ENCODE measurements around the gene GLP1R.

GLP1R gene

DNA sequence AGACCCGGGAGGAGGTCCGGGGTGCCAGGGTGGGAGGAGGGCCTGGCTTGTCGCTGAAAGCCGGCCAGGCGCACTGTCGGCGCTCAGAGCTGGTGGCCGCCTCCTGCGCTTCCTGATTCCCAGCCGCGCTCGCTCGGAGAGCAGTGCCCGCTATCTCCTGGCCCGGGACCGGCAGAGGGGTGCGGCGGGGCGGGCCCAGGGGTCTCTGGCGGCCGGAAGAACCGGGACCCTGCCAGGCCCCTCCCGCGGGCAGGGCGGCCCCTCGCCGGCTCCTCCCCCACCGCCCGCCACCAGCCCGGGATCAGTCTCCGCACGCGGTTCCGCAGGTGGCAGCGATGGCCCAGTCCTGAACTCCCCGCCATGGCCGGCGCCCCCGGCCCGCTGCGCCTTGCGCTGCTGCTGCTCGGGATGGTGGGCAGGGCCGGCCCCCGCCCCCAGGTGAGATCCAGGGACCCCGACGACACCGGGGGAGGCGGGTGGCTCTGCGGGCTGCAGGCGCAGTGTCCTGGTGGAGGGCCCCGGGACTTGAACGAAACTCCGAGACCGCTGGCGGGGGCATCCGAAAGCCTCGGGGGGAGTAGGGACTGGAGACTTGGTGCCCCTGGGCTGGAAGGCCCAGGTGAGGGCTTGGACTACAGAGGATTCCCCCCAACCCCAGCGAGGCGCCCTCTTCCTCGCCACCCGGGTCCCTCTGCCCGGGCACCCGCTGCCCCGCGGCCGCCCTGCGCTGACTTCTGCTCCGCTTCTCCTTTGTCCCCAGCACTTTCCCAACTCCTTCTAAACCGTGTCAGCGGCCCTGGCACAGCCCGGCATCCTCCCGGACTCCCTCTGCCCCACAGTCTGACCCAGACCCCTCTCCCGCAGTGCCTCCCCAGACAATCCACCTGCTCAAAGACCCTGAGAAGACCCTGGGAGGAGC, at the start of gene GLP1R:
Gene GLP1R, plus strand, starts transcription at position 301 of the 919 bp plus-strand sequence. Its CDS starts 60 bp downstream, at position 361.
- peak; percentile 67 for DNase-seq

DNA sequence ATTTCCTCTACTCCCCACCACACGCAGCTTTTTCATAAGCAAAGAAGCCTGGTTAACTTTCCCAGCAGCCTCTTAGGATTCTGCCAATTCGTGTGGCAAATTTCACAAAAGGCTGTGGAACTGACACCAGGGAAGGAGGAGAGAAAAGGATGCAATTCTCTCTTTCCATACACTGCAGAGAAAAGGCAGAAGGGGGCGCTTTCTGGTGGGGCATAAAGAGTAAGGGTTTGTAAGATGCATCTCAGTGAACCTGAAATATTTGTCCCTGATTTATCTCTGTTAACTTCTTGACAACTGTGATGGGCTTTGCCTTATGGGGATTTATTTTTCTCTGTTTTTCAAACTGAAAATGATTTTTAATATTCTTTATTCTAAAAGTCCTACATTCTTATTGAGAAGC, 45.5 kb upstream of the GLP1R start:
- DNase-seq: no peak

DNA sequence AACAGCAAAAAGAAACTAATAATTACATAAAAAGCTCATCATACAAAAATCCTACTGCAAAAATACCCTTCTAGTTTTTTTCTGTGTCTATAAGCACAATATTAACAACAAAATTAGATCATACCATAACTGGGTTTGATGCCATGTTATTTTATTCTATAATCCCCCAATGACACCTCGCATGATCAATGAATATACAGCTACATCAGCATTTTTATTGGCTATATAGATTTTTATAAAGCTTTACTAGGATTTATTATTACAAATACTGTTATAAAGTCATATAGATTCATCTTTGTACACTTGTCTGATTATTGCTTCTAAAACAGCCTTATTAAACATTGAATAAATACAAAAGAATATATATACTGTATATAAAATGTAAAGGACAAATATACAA, 45.1 kb upstream of the GLP1R start:
- DNase-seq: no peak

DNA sequence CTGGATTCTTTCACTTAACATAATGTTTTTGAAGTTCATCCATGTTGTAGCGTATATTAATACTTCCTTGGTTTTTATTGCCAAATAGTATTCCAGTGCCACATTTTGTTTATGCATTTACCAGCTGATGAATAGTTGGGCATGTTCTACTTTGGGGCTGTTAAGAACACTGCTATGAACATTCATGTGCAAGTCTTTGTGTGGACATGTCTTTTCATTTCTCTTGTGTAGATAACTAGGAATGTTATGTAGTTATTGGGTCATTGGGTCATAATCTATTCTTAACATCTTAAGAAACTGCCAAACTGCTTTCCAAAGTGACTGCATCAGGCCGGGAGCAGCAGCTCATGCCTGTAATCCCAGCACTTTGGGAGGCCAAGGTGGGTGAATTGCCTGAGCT, 43.8 kb upstream of the GLP1R start:
- no peak for DNase-seq

DNA sequence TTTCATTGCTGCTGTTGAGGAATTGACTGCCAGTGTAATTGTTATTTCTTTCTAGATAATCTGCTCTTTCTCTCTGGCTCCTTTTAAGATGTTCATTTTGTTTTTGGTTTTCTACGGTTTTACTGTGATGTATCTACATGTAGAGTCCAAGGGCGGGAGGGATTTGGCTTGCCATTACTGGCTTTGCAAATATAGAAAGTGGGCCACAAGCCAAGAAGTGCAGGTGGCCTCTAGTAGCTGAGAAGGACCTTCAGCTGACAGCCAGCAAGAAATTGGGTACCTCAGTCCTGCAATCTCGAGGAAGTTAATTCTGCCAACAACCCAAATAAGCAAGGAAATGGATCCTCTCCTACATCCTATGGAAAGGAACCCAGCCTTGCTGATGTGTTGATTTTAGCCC, 42.8 kb upstream of the GLP1R start:
- no peak for DNase-seq

DNA sequence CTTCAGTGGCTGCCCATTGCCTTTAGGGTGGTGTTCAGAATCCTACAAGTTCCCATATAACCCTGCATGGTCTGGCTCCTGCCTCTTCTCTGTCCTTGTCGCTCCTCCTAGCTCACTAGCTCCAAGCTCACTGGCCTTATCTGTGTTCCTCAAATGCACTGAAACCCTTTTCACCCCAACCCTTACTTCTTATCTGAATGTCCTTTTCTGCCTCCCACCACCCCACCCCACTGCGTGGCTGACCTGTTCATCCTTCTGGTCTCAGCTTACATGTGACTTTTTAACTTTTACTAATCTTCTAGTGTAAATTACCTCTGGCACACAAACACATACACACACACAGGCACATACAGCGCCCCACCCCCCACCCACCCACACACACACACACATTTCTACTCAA, 41.0 kb upstream of the GLP1R start:
- DNase-seq: no peak

DNA sequence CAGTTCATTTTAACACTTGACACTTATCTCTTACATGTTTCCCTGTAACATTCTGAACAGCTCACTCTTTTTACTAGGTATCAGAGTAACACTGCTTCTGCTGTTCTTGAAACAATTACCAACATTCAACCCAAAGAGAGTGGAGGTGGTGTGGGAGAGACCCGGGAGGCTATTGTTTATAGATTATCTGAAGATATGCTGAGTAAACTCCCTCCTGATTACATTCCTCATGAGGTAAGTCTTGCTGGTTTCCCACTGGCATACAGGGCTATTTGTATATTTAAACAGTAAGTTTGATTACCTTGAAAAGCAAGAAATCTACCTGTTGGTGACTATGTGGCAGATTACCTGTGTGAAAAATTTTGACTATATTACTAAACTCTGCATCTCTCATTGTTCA, 39.8 kb upstream of the GLP1R start:
- no peak for DNase-seq

DNA sequence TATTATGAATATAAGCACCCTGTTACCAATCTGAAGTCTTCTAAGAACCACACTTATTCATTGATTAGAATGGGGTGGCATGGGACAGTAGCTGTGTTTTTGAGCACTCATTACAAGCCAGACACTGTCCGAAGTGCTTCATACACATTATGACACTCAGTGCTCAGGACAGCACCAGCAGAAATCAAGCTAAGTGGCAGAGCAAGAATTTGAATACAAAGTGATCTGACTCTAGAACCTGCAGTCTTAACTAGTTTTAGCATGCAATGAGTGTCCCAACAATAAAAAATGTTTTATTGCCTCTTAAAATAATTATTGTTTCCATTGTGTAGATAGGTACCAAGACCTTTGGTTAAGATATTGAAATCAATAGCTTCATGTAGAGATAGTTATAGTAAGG, 39.1 kb upstream of the GLP1R start:
- DNase-seq: no peak

DNA sequence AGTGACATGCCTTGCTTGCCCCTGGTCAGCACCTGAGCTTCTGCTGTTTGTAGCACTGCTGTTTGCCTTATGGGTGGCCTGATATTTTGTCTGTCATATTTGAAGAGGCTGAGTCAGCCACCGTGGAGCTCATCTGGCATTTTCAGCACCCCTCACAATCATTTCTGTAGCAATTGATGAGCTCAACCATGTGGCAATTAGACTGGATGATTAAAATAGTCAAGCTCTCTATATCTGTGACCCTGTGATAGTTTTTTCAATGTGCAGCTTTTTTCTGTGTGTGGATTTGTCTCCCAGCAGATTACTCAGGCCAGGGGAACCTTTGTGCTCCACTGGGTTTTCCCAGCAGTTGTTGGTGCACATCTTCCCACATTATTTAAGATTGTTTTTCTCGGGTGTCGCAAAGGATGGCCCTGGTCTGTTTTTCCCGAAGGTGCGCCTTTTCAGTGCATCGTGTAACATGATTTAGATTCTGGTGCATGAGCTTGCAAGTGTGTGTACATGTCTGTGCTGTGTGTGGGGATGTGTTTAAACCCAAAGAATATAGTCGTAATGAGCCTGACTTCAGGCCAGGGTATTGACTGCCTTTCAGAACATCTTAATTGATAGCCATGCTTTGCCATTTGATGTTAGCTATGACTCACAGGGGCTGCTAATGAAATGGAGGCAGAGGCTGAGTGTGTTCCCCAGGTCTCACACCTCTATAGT, 31.6 kb upstream of the GLP1R start:
- no peak for DNase-seq

DNA sequence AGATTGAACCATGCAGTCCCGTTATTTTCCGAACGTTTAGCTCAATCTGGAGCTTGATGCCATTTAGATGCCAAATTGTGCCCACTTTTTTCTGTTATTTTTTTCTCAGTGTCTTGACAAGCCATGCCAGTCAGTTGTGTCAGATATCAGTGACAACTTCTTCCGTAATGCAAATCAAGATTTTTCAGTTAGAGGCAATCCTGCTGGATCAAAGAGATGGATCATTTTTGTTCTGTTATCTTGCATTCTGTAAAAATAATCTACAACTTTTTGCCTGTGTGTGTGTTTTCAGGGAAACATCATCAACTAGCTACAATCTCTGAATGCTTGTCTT, 31.1 kb upstream of the GLP1R start:
- no peak for DNase-seq

DNA sequence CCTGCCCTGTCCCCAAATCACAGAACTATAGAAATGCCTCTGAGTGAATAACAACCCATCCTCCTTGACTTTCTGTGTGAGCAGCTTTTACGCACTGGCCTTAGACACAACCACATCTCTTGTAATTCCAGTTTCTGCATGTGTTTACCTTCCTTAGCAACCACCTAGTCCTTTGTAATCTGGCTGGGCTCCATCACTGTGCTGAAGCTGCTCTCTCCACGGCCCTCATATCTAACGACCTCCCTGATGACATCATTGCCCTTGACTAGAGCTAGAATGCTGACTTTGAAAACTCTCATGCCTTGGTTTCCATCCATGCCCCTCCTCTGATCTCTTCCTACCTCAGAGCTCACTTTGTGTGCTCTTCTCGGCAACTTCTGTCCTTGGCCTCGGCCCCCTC, 30.5 kb upstream of the GLP1R start:
- no peak for DNase-seq

DNA sequence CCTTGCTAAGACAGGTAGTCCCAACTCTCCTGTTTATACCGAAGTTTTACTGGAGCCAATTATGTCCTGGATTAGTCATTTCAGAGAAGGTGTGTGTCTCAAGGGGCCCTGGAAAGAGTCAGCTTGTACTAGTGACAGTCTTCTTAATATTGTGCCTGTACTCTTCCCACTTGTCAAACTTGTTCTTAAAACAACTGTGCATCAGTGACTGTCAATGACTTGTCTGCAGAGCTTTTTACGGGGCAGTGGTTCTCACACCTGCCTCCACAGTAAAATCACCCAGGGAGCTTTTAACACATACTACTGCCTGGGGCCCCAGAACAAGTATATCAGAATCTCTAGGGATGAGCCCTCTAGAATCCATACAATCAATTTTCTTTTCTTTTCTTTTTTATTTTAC, 28.4 kb upstream of the GLP1R start:
- no peak for DNase-seq

DNA sequence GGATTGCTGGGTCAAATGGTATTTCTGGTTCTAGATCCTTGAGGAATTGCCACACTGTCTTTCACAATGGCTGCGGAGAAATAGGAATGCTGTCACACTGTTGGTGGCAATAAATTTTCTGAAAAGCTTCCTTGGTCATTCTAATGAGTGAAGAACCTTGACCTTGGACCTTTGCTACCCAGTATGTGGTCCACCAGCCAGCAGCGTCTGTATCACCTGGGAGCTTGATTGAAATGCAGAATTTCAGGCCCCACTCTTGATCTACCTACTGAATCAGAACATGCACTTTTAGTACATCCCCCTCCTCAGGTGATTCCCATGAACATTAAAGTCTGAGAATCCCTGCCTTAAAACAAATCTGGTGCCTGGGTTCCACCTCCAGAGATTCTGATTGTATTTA, 27.5 kb upstream of the GLP1R start:
- no peak for DNase-seq

DNA sequence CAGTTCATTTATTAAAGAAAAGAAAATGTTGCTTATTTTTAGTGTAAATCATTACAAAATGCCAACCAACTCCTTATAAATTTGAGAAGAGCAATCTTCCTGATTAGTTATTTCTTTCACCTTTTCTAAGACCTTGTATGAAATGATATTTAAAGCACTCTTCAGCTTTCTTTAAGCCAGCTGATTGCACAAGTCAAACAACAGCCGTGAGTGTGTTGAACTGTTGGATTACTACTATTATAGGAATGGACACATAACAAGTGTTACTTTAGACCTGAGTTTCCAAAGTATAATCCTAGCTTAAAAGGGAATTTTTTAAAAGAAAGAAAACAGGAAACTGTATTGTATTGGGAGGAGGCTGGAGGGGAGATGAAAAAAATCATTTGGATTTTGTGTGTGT, 26.8 kb upstream of the GLP1R start:
- DNase-seq: no peak

DNA sequence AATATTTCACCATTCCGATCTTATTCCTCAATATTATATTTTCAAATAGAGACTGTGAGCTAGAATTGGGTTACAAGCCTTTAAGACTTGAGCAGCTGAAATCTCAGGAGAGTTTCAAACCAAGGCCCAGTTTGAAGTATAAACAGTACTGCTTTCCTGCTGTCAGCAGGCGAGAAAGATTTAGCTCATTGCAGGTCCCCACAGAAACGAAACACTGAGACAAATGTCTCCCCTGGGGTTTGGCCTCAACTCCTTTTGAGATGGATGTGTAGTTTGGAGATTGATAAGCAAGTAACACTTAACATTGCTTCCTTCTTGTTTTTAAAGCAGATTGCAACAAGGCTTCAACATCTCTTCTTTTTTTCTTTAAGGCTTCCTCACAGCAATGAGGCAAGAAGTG, 22.4 kb upstream of the GLP1R start:
- DNase-seq: no peak

DNA sequence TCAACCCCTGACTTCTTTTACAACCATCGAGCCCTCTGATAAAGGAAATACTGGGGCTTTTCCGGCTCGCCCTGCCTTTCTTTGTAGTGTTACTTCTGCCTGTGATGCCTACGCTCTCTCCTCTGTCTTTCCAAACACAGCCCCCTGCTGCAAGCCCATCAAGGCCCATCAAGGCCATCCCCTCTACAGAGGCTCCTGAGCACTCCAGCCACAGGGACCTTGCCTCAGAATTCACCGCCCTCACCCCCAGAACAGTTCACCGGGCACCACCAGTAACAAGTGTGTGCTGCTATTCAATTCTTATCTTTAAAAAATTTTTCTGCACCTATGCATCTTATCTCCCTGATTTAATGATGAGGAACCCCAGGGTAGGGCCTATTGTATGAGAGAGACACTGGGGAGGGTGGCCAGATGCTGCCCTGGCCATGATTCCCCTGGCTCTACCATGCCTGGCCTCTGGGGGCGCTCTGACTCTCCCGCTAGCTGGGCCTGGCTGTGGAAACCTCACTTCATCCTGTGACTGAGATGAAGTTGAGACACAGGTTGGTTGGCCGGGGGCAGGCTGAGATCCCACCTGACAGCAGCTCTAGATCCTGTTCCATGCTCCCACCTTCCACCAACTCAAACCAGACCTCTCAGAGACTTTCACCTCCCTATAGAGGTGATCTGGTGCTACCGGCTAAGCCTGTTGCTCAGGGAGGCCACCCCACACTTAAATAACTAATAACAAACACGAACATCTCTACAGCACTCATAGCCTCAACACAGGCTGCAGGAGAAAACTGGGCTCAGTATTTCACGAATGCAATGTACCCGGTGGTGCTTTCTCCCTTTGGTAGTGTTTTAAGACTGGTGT, 19.2 kb upstream of the GLP1R start:
- peak; percentile 76 for DNase-seq

DNA sequence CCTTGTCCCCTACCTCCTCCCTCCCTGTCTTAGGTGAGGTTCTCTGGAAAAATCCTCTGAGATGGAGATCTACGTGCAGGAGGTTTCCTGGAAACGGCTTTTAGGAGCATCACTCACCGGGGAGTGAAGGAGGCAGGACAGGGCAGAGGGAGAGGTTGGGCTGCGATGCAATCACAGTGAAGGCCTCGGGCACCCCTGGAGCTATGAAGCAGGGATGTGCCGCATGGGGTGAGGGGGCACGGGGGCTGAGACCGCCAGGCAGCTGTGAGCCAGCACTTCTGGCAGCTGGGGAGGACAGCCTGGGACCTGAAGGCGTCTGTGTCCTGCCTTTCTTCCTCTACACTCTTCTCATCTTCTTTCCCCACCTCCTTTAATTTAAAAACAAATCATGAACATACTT, 12.9 kb upstream of the GLP1R start:
- DNase-seq: no peak

DNA sequence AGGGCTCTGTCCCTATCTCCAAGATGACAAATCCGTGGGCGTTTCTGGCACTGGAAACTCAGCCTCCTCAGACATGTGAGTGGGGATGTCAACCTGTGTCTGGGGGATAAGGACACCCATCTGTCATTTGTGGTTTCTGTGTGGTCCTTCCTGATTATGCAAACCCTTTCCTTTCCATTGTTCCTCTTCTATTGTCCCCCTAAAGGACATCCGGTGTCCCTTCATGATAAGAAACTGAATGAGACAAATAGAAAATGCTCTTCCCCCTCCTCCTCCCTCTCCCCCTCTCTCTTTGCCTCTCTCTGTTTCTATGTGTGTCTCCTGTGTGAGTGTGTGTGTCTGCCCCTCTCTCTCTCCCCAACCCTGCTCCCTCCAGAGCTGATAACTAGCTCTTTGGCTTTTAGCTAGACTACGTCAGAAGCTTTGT, 11.5 kb upstream of the GLP1R start:
- no peak for DNase-seq

DNA sequence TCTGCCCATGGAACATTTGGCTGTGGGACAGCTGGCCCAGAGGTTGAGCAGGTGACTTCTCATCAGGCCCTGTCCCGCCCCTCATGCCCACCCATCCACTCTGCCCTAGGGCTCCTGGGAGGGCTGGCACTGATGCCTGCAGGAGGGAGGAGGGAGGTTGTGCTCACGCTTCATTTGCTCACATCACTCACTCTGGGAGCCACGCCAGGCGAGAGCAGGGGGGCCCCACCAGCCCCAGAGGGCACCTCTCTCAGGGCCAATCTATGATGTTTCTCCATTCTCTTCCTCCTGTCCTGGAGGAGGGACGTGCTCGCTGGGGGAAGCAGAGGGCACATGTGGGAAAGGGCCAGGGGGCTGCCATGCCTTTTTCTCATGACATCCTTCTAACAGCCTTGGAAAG, 10.9 kb upstream of the GLP1R start:
- DNase-seq: no peak

DNA sequence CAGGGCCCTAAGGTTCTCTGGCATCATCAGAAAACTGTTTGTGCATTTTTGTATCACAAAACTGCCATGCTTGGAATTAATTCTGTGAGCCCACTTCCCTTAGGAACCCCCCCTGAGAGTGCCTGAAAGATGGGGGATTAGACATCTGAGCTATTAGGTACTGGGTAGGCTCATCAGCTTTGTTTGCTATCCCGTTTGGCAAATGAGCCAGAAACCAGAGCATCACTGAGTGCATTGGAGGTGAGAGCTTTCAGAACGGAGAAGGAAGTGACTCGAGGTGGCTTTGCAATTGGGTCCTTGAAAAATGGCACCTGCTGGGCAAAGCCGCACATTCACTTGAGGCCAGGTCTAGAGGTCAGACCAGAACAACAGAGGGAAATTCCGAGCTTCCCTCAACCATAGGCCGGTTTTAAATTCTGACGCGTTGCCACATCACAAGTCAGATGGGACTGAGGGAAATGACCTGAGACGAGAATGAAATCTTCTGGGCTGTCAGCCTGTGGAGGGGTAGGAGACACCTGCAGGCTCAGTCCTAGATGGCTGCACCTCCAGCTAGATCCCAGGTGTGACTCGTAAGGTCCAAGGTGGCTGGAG, 8.4 kb upstream of the GLP1R start:
- DNase-seq: no peak

DNA sequence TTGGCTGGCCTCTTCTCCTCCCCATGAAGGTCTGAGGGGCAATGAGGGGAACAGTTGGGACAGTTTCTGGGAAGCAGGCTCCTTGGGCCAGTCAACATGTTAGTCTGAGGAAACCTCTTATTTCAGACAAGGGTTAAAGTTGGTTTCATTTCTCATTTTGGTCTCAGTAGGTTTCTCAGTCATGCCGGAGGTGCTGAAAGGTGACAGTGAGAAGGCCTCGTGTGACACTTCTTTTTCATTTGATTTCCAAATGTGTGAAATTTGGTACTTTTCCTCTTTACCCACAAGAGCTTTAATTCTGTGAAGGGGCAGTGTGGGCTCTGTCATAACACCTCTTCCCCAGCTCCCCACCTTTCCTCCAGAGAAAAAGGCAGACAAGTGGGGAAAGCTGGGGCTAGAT, 7.5 kb upstream of the GLP1R start:
- DNase-seq: no peak

DNA sequence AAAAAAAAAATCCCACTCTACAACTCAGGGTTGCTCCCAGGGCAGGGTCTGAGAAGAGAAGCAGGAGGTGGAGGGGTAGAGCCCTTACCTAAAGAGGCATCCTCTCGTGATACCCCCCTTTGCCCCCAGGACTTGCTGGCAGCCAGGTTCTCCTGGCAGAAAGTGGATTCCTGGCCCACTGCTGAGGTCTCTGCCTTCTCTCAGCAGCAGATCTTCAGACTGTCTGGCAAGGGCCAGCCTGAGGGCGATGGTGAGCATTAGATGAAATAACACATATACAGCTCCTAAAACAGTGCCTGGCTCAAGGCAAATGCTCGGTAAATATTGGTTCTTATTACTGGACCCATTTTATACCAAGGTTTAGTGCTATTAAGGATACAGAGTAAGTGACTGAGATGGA, 4.8 kb upstream of the GLP1R start:
- no peak for DNase-seq

DNA sequence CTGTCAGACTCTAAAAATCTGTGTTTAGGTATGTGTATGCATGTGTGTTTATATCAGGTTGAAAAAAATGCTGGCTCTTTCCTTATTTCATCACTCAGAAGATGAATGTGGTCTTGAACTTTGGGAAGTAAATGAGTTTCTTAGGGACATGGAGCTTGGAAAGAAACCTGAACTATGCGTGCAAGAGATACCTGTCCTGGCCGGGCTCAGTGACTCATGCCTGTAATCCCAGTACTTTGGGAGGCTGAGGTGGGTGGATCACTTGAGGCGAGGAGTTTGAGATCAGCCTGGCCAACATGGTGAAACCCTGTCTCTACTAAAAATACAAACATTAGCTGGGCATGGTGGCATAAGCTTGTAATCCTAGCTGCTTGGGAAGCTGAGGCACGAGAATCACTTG, 4.4 kb upstream of the GLP1R start:
- no peak for DNase-seq
